Ishikawa (cell line): ENCODE measurements around the gene PPP4R3B.
A peak's percentile ranks its signal among the peaks of the same experiment; 100 is the strongest.

Experiments used
- CEBPB ChIP-seq: IDR thresholded peaks from 2 replicates; pipeline ENCODE4 v1.6.1; 2012
- EP300 ChIP-seq: IDR thresholded peaks from 2 replicates; pipeline ENCODE4 v1.6.1; 2012; ENCODE audit warnings: borderline replicate concordance
- FOXM1 ChIP-seq: IDR thresholded peaks from 2 replicates; pipeline ENCODE4 v1.6.1; 2012; ENCODE audit warnings: low read depth, borderline replicate concordance
- RAD21 ChIP-seq: IDR thresholded peaks from 2 replicates; pipeline ENCODE4 v1.6.1; 2012; ENCODE audit warnings: low read depth
- TAF1 ChIP-seq: IDR thresholded peaks from 2 replicates; pipeline ENCODE4 v1.6.1; 2012; ENCODE audit warnings: low read depth, mild to moderate bottlenecking
- TCF12 ChIP-seq: IDR thresholded peaks from 2 replicates; pipeline ENCODE4 v1.6.1; 2012; ENCODE audit warnings: low read depth
- YY1 ChIP-seq: IDR thresholded peaks from 2 replicates; pipeline ENCODE4 v1.6.1; 2012; ENCODE audit warnings: low read depth
- ZBTB7A ChIP-seq: IDR thresholded peaks from 2 replicates; pipeline ENCODE4 v1.6.1; 2012; ENCODE audit warnings: low read depth
- TF ChIP-seq, protein P1 (sequence below): IDR thresholded peaks from 2 replicates; pipeline ENCODE4 v1.6.1; 2012
- TF ChIP-seq, protein P2 (sequence below): IDR thresholded peaks from 2 replicates; pipeline ENCODE4 v1.6.1; 2012; ENCODE audit warnings: low read depth, mild to moderate bottlenecking

DNA sequence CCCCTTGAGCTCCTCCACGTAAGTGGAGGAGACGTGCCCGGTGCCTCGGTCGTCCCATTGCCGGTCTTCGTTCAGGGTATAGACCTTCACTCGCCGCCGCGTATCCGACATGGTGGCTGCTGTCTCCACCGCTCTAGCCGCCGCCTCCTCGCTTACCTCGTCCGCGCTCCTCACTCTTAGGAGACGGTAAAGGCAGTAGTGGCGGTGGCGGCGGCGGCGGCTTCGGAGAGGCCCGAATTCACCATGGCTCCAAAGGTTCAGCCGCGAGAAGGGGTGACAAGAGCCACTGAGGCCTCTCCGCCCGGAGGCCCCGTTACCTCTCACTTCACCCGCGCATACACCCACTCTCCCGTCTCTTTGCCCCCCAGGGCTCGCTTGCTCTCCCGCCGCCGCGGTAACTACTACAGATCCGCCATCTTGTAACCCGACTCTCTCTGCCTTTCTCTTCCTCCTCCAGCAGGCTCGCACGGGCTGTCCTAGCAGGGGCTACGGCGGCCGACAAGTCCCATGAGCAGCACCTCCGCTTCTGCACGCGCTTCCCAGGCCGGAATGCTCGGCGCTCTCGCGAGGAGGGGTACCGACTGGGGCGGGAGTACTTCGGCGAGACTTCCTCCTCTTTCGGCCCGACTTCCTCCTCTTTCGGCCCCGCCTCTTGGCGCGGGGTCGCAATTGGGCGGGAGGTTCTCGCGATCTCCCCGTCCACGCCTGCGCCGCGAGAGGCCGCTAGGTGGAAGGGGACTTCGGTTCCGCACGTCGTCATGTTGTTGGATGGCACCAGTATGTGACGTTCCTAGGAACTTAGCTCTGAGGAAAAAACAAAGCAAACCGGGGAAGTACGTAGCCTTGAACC lies at the start of gene PPP4R3B:
- no peak for TF ChIP-seq RAD21
- peak; percentile 37; the same call in 1 of the 2 replicates for TF ChIP-seq EP300
- TF ChIP-seq ZBTB7A = no peak
- no peak for TF ChIP-seq FOXM1
- TF ChIP-seq, protein P1, sequence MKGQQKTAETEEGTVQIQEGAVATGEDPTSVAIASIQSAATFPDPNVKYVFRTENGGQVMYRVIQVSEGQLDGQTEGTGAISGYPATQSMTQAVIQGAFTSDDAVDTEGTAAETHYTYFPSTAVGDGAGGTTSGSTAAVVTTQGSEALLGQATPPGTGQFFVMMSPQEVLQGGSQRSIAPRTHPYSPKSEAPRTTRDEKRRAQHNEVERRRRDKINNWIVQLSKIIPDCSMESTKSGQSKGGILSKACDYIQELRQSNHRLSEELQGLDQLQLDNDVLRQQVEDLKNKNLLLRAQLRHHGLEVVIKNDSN = peak; percentile 58
- TF ChIP-seq YY1 = peak; percentile 93
- TF ChIP-seq TAF1 = peak; percentile 92
- TF ChIP-seq, protein P2, sequence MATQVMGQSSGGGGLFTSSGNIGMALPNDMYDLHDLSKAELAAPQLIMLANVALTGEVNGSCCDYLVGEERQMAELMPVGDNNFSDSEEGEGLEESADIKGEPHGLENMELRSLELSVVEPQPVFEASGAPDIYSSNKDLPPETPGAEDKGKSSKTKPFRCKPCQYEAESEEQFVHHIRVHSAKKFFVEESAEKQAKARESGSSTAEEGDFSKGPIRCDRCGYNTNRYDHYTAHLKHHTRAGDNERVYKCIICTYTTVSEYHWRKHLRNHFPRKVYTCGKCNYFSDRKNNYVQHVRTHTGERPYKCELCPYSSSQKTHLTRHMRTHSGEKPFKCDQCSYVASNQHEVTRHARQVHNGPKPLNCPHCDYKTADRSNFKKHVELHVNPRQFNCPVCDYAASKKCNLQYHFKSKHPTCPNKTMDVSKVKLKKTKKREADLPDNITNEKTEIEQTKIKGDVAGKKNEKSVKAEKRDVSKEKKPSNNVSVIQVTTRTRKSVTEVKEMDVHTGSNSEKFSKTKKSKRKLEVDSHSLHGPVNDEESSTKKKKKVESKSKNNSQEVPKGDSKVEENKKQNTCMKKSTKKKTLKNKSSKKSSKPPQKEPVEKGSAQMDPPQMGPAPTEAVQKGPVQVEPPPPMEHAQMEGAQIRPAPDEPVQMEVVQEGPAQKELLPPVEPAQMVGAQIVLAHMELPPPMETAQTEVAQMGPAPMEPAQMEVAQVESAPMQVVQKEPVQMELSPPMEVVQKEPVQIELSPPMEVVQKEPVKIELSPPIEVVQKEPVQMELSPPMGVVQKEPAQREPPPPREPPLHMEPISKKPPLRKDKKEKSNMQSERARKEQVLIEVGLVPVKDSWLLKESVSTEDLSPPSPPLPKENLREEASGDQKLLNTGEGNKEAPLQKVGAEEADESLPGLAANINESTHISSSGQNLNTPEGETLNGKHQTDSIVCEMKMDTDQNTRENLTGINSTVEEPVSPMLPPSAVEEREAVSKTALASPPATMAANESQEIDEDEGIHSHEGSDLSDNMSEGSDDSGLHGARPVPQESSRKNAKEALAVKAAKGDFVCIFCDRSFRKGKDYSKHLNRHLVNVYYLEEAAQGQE = no peak
- no peak; the same call in 1 of the 2 replicates for TF ChIP-seq CEBPB
- TF ChIP-seq TCF12 = peak; percentile 74
